ENCODE results near the gene PAPSS2. TPM values are rescaled to one million over a fixed set of nuclear protein-coding genes. Genes with fewer than 3 reads are reported as not detected.
A peak's percentile ranks its signal among the peaks of the same experiment; 100 is the strongest.

The PAPSS2 gene
- total RNA-seq, 1 donor, result 81.8 TPM

- Histone ChIP-seq H3K4me3 (ENCODE audit: insufficient read depth, low read length) (no peak overlapping the region), H3K27me3 (ENCODE audit: insufficient read depth, low read length) (no peaks in the 10 kb centered on the region), H3K27ac (ENCODE audit: low read depth, low read length) (peak overlapping the region; percentile 68), H3K4me2 (ENCODE audit: insufficient read depth, low read length) (peak overlapping the region; percentile 47), H3K4me1 (ENCODE audit: insufficient read depth, low read length) (peaks cover 20% of the 10 kb centered on the region), H3K9me3 (ENCODE audit: low read depth, low read length) (no peaks in the 10 kb centered on the region), H3K79me2 (ENCODE audit: insufficient read depth, low read length) (peaks cover 71% of the 10 kb centered on the region), H3K36me3 (ENCODE audit: insufficient read depth, low read length) (no peaks in the 10 kb centered on the region), H2AFZ (ENCODE audit: low read length) (no peak overlapping the region), H4K20me1 (ENCODE audit: insufficient read depth, low read length) (peaks cover 17% of the 10 kb centered on the region)
- TF ChIP-seq CTCF (IDR thresholded peaks at IDR 0.05; ENCODE audit: extremely low read depth, low read depth, low read length), result no peak
- DNase-seq (ENCODE audit: insufficient read length, low spot score, missing footprints), result no peak
These were observed 16.0 kb downstream of the PAPSS2 start for GRCh38 chr10:87675396-87676376.

GRCh38 chr10:87677595-87677994, 17.9 kb downstream of the PAPSS2 start:
- Histone ChIP-seq H3K9me3 (ENCODE audit: low read depth, low read length) (no peaks in the 10 kb centered on the region), H2AFZ (ENCODE audit: low read length) (no peak overlapping the region), H4K20me1 (ENCODE audit: insufficient read depth, low read length) (peaks cover 23% of the 10 kb centered on the region), H3K4me1 (ENCODE audit: insufficient read depth, low read length) (peaks cover 20% of the 10 kb centered on the region), H3K27ac (ENCODE audit: low read depth, low read length) (no peak overlapping the region), H3K36me3 (ENCODE audit: insufficient read depth, low read length) (no peaks in the 10 kb centered on the region), H3K27me3 (ENCODE audit: insufficient read depth, low read length) (no peaks in the 10 kb centered on the region), H3K4me2 (ENCODE audit: insufficient read depth, low read length) (no peak overlapping the region), H3K4me3 (ENCODE audit: insufficient read depth, low read length) (no peak overlapping the region), H3K79me2 (ENCODE audit: insufficient read depth, low read length) (peaks cover 69% of the 10 kb centered on the region)
- no peak for TF ChIP-seq CTCF (IDR thresholded peaks at IDR 0.05; ENCODE audit: extremely low read depth, low read depth, low read length)
- no peak for DNase-seq (ENCODE audit: insufficient read length, low spot score, missing footprints)

- Histone ChIP-seq H3K27ac (ENCODE audit: low read depth, low read length) (no peak overlapping the region), H3K36me3 (ENCODE audit: insufficient read depth, low read length) (no peaks in the 10 kb centered on the region), H3K9me3 (ENCODE audit: low read depth, low read length) (no peaks in the 10 kb centered on the region), H3K4me3 (ENCODE audit: insufficient read depth, low read length) (no peak overlapping the region), H3K27me3 (ENCODE audit: insufficient read depth, low read length) (no peaks in the 10 kb centered on the region), H3K4me2 (ENCODE audit: insufficient read depth, low read length) (no peak overlapping the region), H3K4me1 (ENCODE audit: insufficient read depth, low read length) (peaks cover 20% of the 10 kb centered on the region), H3K79me2 (ENCODE audit: insufficient read depth, low read length) (peaks cover 69% of the 10 kb centered on the region), H4K20me1 (ENCODE audit: insufficient read depth, low read length) (peaks cover 20% of the 10 kb centered on the region), H2AFZ (ENCODE audit: low read length) (no peak overlapping the region)
- TF ChIP-seq CTCF (IDR thresholded peaks at IDR 0.05; ENCODE audit: extremely low read depth, low read depth, low read length), result no peak
- no peak for DNase-seq (ENCODE audit: insufficient read length, low spot score, missing footprints)
These were observed 18.6 kb downstream of the PAPSS2 start for GRCh38 chr10:87678302-87678701.

GRCh38 chr10:87683356-87683755, 23.7 kb downstream of the PAPSS2 start:
- Histone ChIP-seq H3K9me3 (ENCODE audit: low read depth, low read length) (no peaks in the 10 kb centered on the region), H3K4me2 (ENCODE audit: insufficient read depth, low read length) (no peak overlapping the region), H3K27ac (ENCODE audit: low read depth, low read length) (no peak overlapping the region), H4K20me1 (ENCODE audit: insufficient read depth, low read length) (peaks cover 36% of the 10 kb centered on the region), H3K79me2 (ENCODE audit: insufficient read depth, low read length) (peaks cover 84% of the 10 kb centered on the region), H3K4me3 (ENCODE audit: insufficient read depth, low read length) (no peak overlapping the region), H2AFZ (ENCODE audit: low read length) (no peak overlapping the region), H3K27me3 (ENCODE audit: insufficient read depth, low read length) (no peaks in the 10 kb centered on the region), H3K4me1 (ENCODE audit: insufficient read depth, low read length) (no peaks in the 10 kb centered on the region), H3K36me3 (ENCODE audit: insufficient read depth, low read length) (peaks cover 18% of the 10 kb centered on the region)
- DNase-seq (ENCODE audit: insufficient read length, low spot score, missing footprints), result no peak
- TF ChIP-seq CTCF (IDR thresholded peaks at IDR 0.05; ENCODE audit: extremely low read depth, low read depth, low read length), result no peak
